Measurements from ENCODE around the gene AKAP6.

DNA sequence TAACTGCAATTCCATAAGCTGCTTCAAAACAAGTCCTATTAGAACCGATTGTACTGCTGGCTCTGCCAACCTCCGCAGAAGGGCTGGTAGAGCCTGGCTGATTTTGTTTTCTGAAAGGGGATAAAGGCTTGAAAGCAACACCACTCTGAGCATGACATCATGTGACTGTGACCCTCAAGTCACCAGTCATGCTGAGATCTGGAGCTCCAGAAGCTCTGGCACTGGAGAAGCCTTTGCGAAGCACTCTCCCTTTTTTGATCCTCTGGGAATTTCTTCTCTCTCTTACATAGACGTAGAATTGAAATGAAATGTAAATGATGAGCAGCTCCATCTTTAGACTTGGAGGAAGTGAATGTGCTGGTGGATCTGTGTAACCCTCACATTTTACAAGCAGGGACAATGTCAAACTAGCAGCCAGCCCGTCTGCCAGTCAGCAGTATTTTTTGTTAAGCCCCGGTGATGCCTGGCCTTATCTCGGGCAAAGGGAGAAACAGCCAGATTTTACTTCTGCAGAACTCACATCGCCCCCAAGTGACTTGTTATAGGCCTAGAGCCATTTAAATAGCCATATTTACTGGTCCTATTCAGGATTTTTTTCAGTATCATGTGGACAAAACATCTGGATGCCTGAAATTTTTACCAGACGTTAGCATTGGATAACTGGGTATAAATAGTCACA lies 497.4 kb downstream of the AKAP6 start:
- TF ChIP-seq, protein P1, sequence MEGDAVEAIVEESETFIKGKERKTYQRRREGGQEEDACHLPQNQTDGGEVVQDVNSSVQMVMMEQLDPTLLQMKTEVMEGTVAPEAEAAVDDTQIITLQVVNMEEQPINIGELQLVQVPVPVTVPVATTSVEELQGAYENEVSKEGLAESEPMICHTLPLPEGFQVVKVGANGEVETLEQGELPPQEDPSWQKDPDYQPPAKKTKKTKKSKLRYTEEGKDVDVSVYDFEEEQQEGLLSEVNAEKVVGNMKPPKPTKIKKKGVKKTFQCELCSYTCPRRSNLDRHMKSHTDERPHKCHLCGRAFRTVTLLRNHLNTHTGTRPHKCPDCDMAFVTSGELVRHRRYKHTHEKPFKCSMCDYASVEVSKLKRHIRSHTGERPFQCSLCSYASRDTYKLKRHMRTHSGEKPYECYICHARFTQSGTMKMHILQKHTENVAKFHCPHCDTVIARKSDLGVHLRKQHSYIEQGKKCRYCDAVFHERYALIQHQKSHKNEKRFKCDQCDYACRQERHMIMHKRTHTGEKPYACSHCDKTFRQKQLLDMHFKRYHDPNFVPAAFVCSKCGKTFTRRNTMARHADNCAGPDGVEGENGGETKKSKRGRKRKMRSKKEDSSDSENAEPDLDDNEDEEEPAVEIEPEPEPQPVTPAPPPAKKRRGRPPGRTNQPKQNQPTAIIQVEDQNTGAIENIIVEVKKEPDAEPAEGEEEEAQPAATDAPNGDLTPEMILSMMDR (IDR thresholded peaks at IDR 0.05): peak in 1 of 4 donors; percentile 10
- TF ChIP-seq POLR2A (IDR thresholded peaks at IDR 0.05): no peak

Measured in right lobe of liver (tissue), 4 donors.